DND-41 (cell line): ENCODE data around the gene AOPEP.

Experiments used
- EZH2 ChIP-seq: IDR thresholded peaks from 3 replicates; pipeline ENCODE4 v1.6.1; 2012; ENCODE audit warnings: borderline replicate concordance, low read depth, mild to moderate bottlenecking, moderate library complexity, low read length, inconsistent platforms; ENCODE audit not compliant: severe bottlenecking
- TF ChIP-seq, protein P1 (sequence below): IDR thresholded peaks from 2 replicates; pipeline ENCODE4 v1.5.1; 2012; ENCODE audit warnings: borderline replicate concordance, low read length, moderate library complexity, mild to moderate bottlenecking; ENCODE audit not compliant: poor library complexity, severe bottlenecking; ENCODE audit errors: extremely low read depth

GRCh38 chr9:95043826-95044225, 317.3 kb downstream of the AOPEP start:
- TF ChIP-seq, protein P1, sequence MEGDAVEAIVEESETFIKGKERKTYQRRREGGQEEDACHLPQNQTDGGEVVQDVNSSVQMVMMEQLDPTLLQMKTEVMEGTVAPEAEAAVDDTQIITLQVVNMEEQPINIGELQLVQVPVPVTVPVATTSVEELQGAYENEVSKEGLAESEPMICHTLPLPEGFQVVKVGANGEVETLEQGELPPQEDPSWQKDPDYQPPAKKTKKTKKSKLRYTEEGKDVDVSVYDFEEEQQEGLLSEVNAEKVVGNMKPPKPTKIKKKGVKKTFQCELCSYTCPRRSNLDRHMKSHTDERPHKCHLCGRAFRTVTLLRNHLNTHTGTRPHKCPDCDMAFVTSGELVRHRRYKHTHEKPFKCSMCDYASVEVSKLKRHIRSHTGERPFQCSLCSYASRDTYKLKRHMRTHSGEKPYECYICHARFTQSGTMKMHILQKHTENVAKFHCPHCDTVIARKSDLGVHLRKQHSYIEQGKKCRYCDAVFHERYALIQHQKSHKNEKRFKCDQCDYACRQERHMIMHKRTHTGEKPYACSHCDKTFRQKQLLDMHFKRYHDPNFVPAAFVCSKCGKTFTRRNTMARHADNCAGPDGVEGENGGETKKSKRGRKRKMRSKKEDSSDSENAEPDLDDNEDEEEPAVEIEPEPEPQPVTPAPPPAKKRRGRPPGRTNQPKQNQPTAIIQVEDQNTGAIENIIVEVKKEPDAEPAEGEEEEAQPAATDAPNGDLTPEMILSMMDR, result no peak
- TF ChIP-seq EZH2, result no peak
